EH (cell line): ENCODE data around the gene ST14.
A peak's percentile ranks its signal among the peaks of the same experiment; 100 is the strongest.
"Not testable (repeated sequence)": the region's sequence is repeated elsewhere in the genome, so short reads cannot be mapped to it uniquely, and the experiment has no call there.

Source experiments
- DNase-seq: peaks from one replicate; pipeline ENCODE4 v3.0.0-alpha.2; 2015; ENCODE audit warnings: low read depth

Gene ST14

GRCh38 chr11:130233888-130234287, 74.3 kb downstream of the ST14 start:
- DNase-seq = not testable (repeated sequence)

- no peak for DNase-seq
Observed at GRCh38 chr11:130234315-130234714, 74.7 kb downstream of the ST14 start.

- no peak for DNase-seq
Observed at GRCh38 chr11:130237282-130238006, 77.9 kb downstream of the ST14 start.

- DNase-seq = no peak
Observed at GRCh38 chr11:130241713-130242112, 82.1 kb downstream of the ST14 start.

- no peak for DNase-seq
Observed at GRCh38 chr11:130243816-130244215, 84.2 kb downstream of the ST14 start.

GRCh38 chr11:130244848-130245247, 85.3 kb downstream of the ST14 start:
- DNase-seq = no peak

GRCh38 chr11:130245375-130245774, 85.8 kb downstream of the ST14 start:
- DNase-seq = not testable (repeated sequence)

- no peak for DNase-seq
Observed at GRCh38 chr11:130246270-130246669, 86.7 kb downstream of the ST14 start.

- DNase-seq = peak; percentile 6
Observed at GRCh38 chr11:130246738-130247137, 87.2 kb downstream of the ST14 start.

GRCh38 chr11:130247319-130247718, 87.7 kb downstream of the ST14 start:
- DNase-seq = no peak

- DNase-seq = no peak
Observed at GRCh38 chr11:130249371-130249770, 89.8 kb downstream of the ST14 start.

GRCh38 chr11:130249929-130250328, 90.3 kb downstream of the ST14 start:
- DNase-seq = not testable (repeated sequence)

- DNase-seq = not testable (repeated sequence)
Observed at GRCh38 chr11:130251763-130252162, 92.2 kb downstream of the ST14 start.
